GM12872 (cell line): ENCODE results near the gene RGL1.

Experiments used
- CTCF ChIP-seq: IDR thresholded peaks from 3 replicates; pipeline ENCODE4 v1.5.1; 2011; ENCODE audit warnings: low read depth, mild to moderate bottlenecking, low read length, moderate library complexity; ENCODE audit not compliant: insufficient read depth

Gene RGL1

GRCh38 chr1:183792300-183792699 lies 12.6 kb upstream of the RGL1 start:
- TF ChIP-seq CTCF, result no peak

GRCh38 chr1:183794088-183794487 lies 10.8 kb upstream of the RGL1 start:
- TF ChIP-seq CTCF, result no peak

- no peak for TF ChIP-seq CTCF
Measured at GRCh38 chr1:183800449-183800848, 4.5 kb upstream of the RGL1 start.

GRCh38 chr1:183801649-183802048 lies 3.3 kb upstream of the RGL1 start:
- no peak for TF ChIP-seq CTCF

- TF ChIP-seq CTCF, result no peak
Measured at GRCh38 chr1:183804387-183804786, 533 bp upstream of the RGL1 start.

- no peak for TF ChIP-seq CTCF
Measured at GRCh38 chr1:183806125-183806524, 1.2 kb downstream of the RGL1 start.

- TF ChIP-seq CTCF, result no peak
Measured at GRCh38 chr1:183806675-183807074, 1.8 kb downstream of the RGL1 start.

- TF ChIP-seq CTCF, result no peak
Measured at GRCh38 chr1:183807549-183808168, 2.7 kb downstream of the RGL1 start.
